Measurements from ENCODE around the gene TGIF2. TPM values are rescaled to one million over a fixed set of nuclear protein-coding genes. Genes with fewer than 3 reads are reported as not detected.
A peak's percentile ranks its signal among the peaks of the same experiment; 100 is the strongest.

The TGIF2 gene
- total and polyA plus RNA-seq, 2 of the 13 experiments (the other 11 are each of a cell fraction or from before 2014, with no cell fraction given): 41.3 to 53.9 TPM

GRCh38 chr20:36623444-36623843, 50.0 kb downstream of the TGIF2 start (continued):
- TF ChIP-seq ZNF770 (CRISPR knock-in tag; IDR thresholded peaks at IDR 0.05): no peak
- no peak for TF ChIP-seq ZBTB38 (CRISPR knock-in tag; IDR thresholded peaks at IDR 0.05)
- TF ChIP-seq DZIP1 (CRISPR knock-in tag; IDR thresholded peaks at IDR 0.05): no peak
- TF ChIP-seq ZNF550 (CRISPR knock-in tag; IDR thresholded peaks at IDR 0.05; ENCODE audit: borderline replicate concordance): no peak
- no peak for TF ChIP-seq BRD4 (CRISPR knock-in tag; IDR thresholded peaks at IDR 0.05)
- TF ChIP-seq ZNF331 (CRISPR knock-in tag; IDR thresholded peaks at IDR 0.05): no peak
- no peak for TF ChIP-seq TARDBP (CRISPR knock-in tag; IDR thresholded peaks at IDR 0.05)
- TF ChIP-seq SNAPC4 (CRISPR knock-in tag; IDR thresholded peaks at IDR 0.05): no peak
- TF ChIP-seq MXI1 (IDR thresholded peaks at IDR 0.05; ENCODE audit: borderline replicate concordance, low read depth, low read length): 0 out of 3 replicates have a peak, but pooled peaks have one; percentile 21
- no peak for TF ChIP-seq MIER3 (CRISPR knock-in tag; IDR thresholded peaks at IDR 0.05; ENCODE audit: borderline replicate concordance)
- TF ChIP-seq MAFK (conservative IDR thresholded peaks at IDR 0.05 in 1 of 2, IDR thresholded peaks at IDR 0.05 in 1 of 2; ENCODE audit: low read length in 2 of 2): no peak
- TF ChIP-seq HMGA1 (CRISPR knock-in tag; conservative IDR thresholded peaks at IDR 0.05): no peak
- no peak for TF ChIP-seq SMARCC2 (IDR thresholded peaks at IDR 0.05)
- no peak for TF ChIP-seq RFXAP (CRISPR knock-in tag; IDR thresholded peaks at IDR 0.05; ENCODE audit: borderline replicate concordance)
- TF ChIP-seq SP140L (CRISPR knock-in tag; IDR thresholded peaks at IDR 0.05; ENCODE audit: borderline replicate concordance): no peak
- peak; percentile 85; the same call in 1 of the 2 replicates for TF ChIP-seq SIX1 (CRISPR knock-in tag; IDR thresholded peaks at IDR 0.05; ENCODE audit: borderline replicate concordance)
- TF ChIP-seq ZSCAN5A (CRISPR knock-in tag; IDR thresholded peaks at IDR 0.05; ENCODE audit: borderline replicate concordance): no peak
- TF ChIP-seq ZSCAN12 (CRISPR knock-in tag; IDR thresholded peaks at IDR 0.05): no peak
- TF ChIP-seq KLF9 (CRISPR knock-in tag; IDR thresholded peaks at IDR 0.05; ENCODE audit: low read depth): no peak
- TF ChIP-seq PAX8 (CRISPR knock-in tag; IDR thresholded peaks at IDR 0.05; ENCODE audit: borderline replicate concordance): no peak
- no peak for TF ChIP-seq GLI4 (CRISPR knock-in tag; IDR thresholded peaks at IDR 0.05; ENCODE audit: borderline replicate concordance)
